ENCODE data around the gene OR8B3. TPM values are rescaled to one million over a fixed set of nuclear protein-coding genes. Genes with fewer than 3 reads are reported as not detected.
"Not testable (repeated sequence)": the region's sequence is repeated elsewhere in the genome, so short reads cannot be mapped to it uniquely, and the experiment has no call there.

Gene OR8B3
- polyA plus RNA-seq (ENCODE audit: insufficient read length), result not detected
- long read RNA-seq, donor 1, result 0 reads
- long read RNA-seq, donor 2, result 0 reads
- long read RNA-seq, donor 3, result 0 reads
- long read RNA-seq, donor 4, result 0 reads
- long read RNA-seq, donor 5, result 0 reads
- long read RNA-seq, donor 6, result 0 reads
- long read RNA-seq, donor 7, result 0 reads
- long read RNA-seq, donor 8, result 0 reads

DNA sequence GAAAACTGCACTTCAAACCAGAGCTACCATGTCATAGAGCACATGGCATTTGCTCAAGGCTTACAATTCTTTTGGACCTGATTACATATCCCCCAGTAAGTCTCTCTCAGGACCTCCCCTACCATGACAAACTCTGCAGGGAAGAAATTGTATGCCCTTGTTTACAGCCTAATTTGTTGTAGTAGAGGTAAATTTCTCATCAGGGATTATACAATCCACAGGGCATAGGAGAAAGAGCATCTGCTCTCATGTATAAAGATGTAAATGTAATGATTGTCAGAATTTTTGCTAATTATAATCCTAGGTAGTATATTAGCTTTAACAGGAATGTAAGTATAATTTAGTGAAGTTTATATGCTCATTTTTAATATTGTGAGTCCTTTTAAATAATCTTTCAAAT lies at the start of gene OR8B3:
TSS of gene OR8B3 (minus strand) at position 101 of the 400 bp plus-strand sequence. CDS start 1,673 bp downstream, outside the sequence.
- no peak for DNase-seq

- no peak for DNase-seq
Measured at GRCh38 chr11:124446916-124447315, 48.1 kb upstream of the OR8B3 start.

DNA sequence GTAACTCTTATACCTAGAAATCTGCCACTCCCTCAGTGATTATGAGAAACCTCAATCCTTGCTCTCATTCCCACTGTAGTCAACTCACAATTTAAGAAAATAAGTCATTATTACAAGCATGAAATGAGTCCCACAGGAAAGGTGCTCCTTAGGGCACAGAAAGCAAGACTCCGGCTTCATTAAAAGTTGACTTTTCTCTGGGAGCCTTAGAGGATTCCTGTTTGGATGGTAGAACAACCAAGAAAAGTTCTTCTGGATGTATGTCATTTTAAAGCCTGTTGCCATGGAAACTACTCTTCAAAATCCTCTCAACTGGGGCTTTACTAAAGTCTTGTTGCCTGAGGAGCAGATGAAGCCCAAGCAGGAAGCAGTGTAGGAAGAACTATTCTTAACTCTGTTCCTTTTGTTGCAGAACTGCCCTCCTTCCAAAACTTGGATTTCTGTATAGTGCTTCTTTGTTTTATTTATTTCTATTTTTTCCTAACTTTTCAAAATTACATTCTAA lies 46.9 kb upstream of the OR8B3 start, which contains the start of gene OR8B8:
TSS of gene OR8B8 (minus strand) at position 51 of the 505 bp plus-strand sequence. CDS start 4,611 bp downstream, outside the sequence.
- no peak for DNase-seq

DNA sequence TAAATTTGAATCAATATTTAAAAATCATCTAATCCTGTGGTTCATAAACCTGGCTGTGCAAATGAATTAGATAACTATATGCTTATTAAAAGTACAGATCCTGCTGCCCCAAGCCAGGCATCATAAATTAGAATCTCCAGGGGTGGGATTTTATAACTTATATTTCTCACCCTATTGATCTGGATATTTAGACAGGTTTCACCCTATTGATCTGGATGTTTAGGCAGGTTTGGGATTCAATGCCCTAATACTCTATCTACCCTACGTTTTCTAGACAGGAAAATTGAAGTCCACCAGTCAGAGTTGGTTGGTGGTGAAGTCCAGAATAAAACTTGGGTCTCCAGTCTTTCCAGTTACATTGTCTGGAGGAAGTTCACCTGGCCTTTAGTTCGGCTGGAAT lies 44.0 kb upstream of the OR8B3 start:
- no peak for DNase-seq

GRCh38 chr11:124442442-124442841 lies 43.6 kb upstream of the OR8B3 start:
- DNase-seq, result no peak

GRCh38 chr11:124441519-124441918 lies 42.7 kb upstream of the OR8B3 start:
- no peak for DNase-seq

- no peak for DNase-seq
Measured at GRCh38 chr11:124441081-124441480, 42.3 kb upstream of the OR8B3 start.

DNA sequence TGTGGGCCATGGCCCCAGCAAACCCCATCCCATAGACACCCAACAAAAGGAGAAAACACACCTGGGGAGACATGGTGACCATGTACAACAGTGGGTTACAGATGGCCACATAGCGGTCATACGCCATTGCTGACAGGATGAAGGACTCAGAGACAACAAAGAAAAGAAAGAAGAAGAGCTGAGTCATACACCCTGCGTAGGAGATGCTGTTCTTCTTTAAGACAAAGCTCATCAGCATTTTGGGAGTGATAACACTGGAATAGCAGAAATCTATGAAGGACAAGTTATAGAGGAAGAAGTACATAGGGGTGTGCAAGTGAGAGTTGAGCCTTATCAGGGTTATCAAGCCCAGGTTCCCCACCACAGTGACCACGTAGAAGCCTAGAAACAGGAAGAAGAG lies 41.8 kb upstream of the OR8B3 start:
- DNase-seq, result no peak

- DNase-seq, result no peak
Measured at GRCh38 chr11:124434699-124435098, 35.9 kb upstream of the OR8B3 start.

- DNase-seq, result no peak
Measured at GRCh38 chr11:124429599-124429998, 30.8 kb upstream of the OR8B3 start.

GRCh38 chr11:124424384-124424921 lies 25.6 kb upstream of the OR8B3 start, which contains the start of gene OR8B4:
Gene OR8B4 (minus strand): TSS chr11:124424871. CDS start chr11:124424871, 0 bp downstream.
- DNase-seq, result no peak

DNA sequence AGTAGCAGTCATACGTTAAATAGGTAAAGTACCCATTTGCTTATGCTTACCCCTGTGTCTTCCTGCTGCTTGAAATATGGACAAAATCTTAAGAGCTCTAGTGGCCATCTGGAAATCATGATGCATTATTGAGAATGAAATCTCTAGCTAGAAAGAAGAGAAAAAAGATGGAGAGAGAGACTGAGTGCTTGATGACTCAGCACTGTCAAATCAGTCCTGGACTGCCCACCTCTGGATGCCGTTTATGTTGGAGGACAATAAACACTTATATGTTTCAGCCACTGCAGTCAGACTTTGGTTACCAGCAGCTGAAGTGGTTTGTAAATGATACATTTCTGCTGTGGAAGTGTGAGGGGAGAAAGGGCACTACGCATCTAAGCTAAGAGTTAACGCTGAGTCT lies 22.2 kb upstream of the OR8B3 start:
- no peak for DNase-seq

GRCh38 chr11:124415356-124415923 lies 16.6 kb upstream of the OR8B3 start:
- peak; percentile 17 for DNase-seq

DNA sequence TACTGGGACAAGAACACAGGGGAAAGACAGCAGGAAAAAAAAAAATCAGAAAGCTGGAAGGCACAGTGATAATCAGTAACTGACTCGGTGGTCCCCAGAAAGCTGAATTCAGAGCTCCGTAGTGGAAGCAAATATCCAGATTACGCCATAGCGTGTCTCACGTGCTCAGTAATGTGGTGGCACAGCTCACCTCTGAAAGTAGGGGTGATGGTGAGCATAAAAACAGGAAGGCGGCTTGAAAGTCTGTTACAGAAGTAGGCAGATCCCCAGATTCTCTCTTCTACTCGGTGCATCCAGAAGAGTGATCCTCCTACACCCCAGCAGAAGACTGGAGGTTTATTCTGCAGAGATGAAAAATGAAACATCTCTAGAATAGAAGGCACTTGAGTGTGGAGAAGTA lies 11.1 kb upstream of the OR8B3 start:
- no peak for DNase-seq

DNA sequence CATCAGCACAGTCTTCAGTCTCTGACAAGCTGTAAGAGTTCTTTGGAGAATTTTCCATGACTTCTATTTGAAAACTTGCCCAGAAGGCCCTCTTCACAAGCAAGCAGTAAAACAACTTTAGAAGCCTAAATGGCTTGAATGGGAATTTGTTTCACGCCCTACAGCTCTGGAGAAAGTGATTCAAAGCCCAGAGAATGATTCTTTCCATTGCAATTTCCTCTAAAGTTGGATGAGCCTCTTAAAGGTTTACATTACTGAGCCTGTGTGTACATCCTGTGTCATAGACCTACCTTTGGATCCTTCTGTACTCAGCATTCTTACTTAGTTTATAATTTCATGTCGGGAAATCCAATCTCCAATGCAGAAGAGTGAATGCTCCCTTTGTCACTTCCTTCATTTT lies 6.8 kb upstream of the OR8B3 start:
- DNase-seq, result peak; percentile 7

DNA sequence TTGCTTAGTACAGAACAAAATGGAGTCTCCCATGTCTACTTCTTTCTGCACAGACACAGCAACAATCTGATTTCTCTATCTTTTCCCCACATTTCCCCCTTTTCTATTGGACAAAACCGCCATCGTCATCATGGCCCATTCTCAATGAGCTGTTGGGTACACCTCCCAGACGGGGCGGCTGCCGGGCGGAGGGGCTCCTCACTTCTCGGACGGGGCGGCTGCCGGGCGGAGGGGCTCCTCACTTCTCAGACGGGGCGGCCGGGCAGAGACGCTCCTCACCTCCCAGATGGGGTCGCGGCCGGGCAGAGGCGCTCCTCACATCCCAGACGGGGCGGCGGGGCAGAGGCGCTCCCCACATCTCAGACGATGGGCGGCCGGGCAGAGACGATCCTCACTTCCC lies 4.4 kb upstream of the OR8B3 start:
- DNase-seq, result not testable (repeated sequence)

DNA sequence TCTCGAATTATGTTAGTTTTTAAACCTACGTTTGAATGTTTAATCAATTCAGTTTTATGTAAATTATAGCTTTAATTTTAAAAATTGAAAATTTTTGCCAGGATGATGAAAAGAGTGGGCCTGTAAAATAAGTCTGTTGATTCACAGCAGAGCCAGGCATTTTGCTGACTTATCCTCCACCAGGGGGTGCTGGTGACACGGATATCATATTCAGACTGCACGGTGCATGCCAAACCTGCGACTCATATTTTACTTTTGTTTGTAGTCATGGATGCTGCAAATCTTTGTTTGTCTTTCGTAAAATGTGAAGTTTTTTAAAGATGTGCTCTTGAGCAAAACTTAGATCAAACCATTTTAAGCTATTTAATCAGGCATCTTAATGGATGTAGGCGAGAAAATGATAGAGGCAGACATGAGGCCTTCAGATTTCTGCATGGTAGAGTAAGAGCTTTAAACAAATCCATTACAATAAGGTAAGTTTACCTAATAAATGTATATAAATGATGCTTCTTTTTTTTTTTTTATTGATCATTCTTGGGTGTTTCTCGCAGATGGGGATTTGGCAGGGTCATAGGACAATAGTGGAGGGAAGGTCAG lies 3.6 kb upstream of the OR8B3 start:
- peak; percentile 56 for DNase-seq

DNA sequence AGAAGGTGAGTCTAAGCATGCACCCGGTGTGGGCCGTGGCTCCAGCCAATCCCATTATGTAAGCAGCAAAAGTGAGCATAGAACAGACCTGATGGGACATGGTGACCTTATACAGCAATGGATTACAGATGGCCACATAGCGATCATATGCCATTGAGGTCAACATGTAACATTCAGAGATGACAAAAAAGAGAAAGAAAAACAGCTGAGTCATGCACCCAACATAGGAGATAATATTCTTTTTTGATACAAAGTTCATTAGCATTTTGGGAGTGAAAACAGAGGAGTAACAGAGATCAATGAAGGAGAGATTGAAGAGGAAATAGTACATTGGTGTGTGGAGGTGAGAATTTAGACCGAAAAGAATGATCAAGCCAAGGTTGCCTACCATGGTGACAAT lies 2.0 kb downstream of the OR8B3 start:
- DNase-seq, result not testable (repeated sequence)

DNA sequence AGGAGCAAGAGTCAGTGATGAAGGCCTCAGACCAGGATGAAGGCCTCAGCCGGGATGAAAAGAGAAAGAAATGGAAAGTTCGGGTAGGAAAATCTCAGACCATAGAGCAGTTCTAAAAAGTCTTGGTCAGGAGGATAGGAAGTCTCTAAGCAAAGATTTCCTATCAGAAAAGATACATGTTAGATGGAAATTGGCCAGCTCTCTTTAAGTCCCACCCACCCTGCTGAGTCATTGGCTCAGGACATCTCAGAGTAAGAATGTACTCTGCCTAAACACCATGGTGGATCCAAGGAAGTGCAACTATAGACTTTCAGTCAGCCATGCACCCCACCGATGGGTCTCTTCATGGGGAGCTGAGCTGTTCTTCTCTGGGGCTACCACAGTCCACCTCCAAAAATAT lies 4.4 kb downstream of the OR8B3 start:
- no peak for DNase-seq

GRCh38 chr11:124384399-124384798 lies 14.4 kb downstream of the OR8B3 start, which contains the start of gene OR8B2:
Gene OR8B2 (minus strand): TSS chr11:124384499. CDS start chr11:124383343, 1,156 bp downstream.
- no peak for DNase-seq

DNA sequence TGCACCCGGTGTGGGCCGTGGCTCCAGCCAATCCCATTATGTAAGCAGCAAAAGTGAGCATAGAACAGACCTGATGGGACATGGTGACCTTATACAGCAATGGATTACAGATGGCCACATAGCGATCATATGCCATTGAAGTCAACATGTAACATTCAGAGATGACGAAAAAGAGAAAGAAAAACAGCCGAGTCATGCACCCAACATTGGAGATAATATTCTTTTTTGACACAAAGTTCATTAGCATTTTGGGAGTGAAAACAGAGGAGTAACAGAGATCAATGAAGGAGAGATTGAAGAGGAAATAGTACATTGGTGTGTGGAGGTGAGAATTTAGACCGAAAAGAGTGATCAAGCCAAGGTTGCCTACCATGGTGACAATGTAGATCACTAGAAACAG lies 16.0 kb downstream of the OR8B3 start:
- not testable (repeated sequence) for DNase-seq

DNA sequence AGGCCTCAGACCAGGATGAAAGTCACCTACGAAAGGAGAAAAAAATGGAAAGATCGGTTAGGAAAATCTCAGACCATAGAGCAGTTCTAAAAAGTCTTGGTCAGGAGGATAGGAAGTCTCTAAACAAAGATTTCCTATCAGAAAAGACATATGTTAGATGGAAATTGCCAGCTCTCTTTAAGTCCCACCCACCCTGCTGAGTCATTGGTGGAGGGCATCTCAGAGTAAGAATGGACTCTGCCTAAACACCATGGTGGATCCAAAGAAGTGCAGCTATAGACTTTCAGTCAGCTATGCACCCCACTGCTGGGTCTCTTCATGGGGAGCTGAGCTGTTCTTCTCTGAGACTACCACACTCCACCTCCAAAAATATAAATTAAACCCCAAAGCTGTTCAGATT lies 18.2 kb downstream of the OR8B3 start:
- DNase-seq, result no peak

DNA sequence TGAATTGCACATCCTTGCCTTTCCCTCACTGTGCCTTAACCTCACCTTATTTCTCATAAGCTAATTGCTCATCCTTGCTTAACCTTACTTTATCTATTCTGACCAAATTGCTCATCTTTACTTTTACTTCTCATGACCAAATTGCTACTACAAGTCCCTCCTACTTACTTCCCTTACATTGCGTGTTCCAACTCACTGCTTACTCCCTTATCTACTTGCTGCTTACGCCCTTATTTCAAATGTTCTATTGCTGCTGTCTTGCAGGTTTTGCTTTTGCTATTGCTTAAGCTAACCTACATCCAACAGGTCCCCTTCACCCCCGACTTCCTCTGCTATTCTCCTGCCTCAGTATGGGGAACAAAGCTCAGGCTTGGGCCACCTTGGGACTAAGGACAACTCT lies 22.5 kb downstream of the OR8B3 start:
- DNase-seq, result no peak
